BJ (cell line): ENCODE measurements around the gene CD207. TPM values are rescaled to one million over a fixed set of nuclear protein-coding genes. Genes with fewer than 3 reads are reported as not detected.

Experiments
- CTCF ChIA-PET: fragments of 350-600 bp; formaldehyde crosslinking; extraction: SDS; loops from one replicate; lab custom pipeline; 2021; ENCODE audit warnings: antibody characterized with exemption, inconsistent platforms; lab: Yijun Ruan, JAX
- POLR2A ChIA-PET: fragments of 300-600 bp; sonication (Branson Sonifier 250); formaldehyde crosslinking; extraction: SDS; loops from one replicate; lab custom pipeline; 2021; ENCODE audit warnings: antibody characterized with exemption; lab: Charles Lee
- DNase-seq: peaks from one replicate; pipeline ENCODE4 v3.0.0-alpha.2; 2011; ENCODE audit warnings: low read depth
- H3K27me3 ChIP-seq: 2 replicates; pipeline ENCODE4 v1.6.0; 2011; ENCODE audit warnings: low read length; ENCODE audit not compliant: control insufficient read depth, insufficient read depth
- H3K36me3 ChIP-seq: 2 replicates; pipeline ENCODE4 v1.5.1; 2011; ENCODE audit warnings: low read length; ENCODE audit not compliant: control insufficient read depth, insufficient read depth
- H3K4me3 ChIP-seq: 2 replicates; pipeline ENCODE4 v1.5.1; 2011; ENCODE audit warnings: low read depth, mild to moderate bottlenecking, control low read depth, low read length
- polyA plus RNA-seq: library from polyadenylated mRNA; depleted of rRNA; stranded (reverse); fragments of >200 nt; gene quantifications from 2 replicates; pipeline ENCODE4 v1.2.3, GENCODE V29; 2011; rRNA removed
- small RNA-seq: library from RNA; depleted of rRNA; stranded (forward); fragments of <200 nt; gene quantifications from one replicate; pipeline ENCODE3, GENCODE V24; 2012; ENCODE audit warnings: low replicate concordance, low read depth; ENCODE audit not compliant: insufficient read length
- TF ChIP-seq, protein P1 (sequence below): IDR thresholded peaks from 2 replicates; pipeline ENCODE4 v1.5.1; 2011; ENCODE audit warnings: low read depth, mild to moderate bottlenecking, control low read depth, inconsistent platforms, low read length, moderate library complexity; ENCODE audit not compliant: insufficient read depth

Gene CD207
- polyA plus RNA-seq, 1 experiment, result not detected

DNA sequence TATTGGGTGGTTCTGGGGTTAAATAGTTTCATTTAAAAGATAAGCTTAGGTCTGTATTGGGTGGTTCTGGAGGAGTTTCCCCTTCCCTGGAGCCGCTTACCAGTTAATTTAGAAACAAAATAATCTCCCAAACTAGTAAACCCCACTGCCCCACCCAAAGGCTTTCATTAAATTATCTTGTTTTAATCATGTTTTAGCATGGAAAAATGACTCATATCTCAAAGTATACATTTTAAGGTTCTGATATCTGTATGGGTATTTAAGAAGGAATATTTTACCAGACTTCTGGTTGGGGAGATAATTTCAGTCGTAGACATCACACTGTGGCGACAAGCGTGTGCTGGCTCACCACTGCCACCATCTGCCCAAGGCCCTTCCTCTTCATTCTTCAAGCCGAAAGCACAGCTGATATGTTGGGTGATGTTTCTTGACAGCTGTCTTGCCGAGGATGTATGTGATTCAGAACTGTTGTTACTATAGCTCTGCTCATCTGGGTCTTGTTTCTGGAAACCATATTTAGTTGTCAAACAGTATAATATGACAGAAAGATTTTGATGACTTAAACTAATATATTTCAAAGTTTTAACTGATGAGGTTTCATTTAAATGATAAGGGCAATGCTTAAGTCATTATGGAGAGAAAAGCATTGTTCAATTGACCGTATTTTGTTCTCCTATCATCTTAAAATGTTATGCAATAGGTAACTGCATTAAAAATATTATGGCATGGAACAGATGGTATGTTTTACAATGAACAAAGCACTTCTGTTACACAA lies 50.3 kb downstream of the CD207 start:
- TF ChIP-seq, protein P1, sequence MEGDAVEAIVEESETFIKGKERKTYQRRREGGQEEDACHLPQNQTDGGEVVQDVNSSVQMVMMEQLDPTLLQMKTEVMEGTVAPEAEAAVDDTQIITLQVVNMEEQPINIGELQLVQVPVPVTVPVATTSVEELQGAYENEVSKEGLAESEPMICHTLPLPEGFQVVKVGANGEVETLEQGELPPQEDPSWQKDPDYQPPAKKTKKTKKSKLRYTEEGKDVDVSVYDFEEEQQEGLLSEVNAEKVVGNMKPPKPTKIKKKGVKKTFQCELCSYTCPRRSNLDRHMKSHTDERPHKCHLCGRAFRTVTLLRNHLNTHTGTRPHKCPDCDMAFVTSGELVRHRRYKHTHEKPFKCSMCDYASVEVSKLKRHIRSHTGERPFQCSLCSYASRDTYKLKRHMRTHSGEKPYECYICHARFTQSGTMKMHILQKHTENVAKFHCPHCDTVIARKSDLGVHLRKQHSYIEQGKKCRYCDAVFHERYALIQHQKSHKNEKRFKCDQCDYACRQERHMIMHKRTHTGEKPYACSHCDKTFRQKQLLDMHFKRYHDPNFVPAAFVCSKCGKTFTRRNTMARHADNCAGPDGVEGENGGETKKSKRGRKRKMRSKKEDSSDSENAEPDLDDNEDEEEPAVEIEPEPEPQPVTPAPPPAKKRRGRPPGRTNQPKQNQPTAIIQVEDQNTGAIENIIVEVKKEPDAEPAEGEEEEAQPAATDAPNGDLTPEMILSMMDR, result peak; percentile 48
- no peak overlapping the region for H3K4me3 ChIP-seq
- H3K36me3 ChIP-seq, result no peaks in the 10 kb centered on the region
- ChIA-PET POLR2A (no interaction called here), CTCF (interaction anchor here (0.6 to 2.5 kb wide), 6 partner anchors 11 to 140 kb away, joined by 3 to 9 read pairs (median 4); partner anchors contain the start of gene ADD2)
- no peak for DNase-seq
- peaks cover 15% of the 10 kb centered on the region for H3K27me3 ChIP-seq

DNA sequence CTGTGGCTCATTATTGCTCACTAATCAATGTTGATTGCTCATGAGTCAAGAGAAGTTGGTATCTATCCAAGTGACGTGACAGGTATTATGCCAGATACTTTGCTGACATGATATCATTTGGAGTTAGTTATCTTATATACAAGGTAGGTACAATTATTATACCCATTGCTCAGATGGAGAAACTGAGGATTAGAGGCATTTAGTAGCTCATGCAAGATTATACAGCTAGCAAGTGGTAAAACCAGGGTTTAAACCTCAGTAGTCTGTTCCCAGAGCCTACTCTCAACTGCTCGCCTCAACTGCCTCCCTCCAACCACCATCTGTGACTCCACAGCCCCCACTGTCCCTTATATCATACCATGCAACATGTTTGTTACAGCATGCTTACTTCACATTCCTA lies 51.3 kb downstream of the CD207 start:
- DNase-seq, result no peak
- CTCF ChIA-PET, result interaction anchor here (0.8 to 2.5 kb wide), 3 partner anchors 15 to 137 kb away, joined by 5 to 9 read pairs (median 7); partner anchors contain the start of gene ADD2
- peaks cover 6% of the 10 kb centered on the region for H3K27me3 ChIP-seq
- POLR2A ChIA-PET, result no interaction called here
- TF ChIP-seq, protein P1, result no peak
- H3K4me3 ChIP-seq, result no peak overlapping the region
- H3K36me3 ChIP-seq, result no peaks in the 10 kb centered on the region

Small RNA genes within 50 kb of the gene (small RNA-seq; reads per million reads assigned to genes)
- not detected for gene HMGN2P21

Other genes with a start within 250 kb of the CD207 start
- not detected in 2 replicates for gene ADD2, start 67.6 kb downstream of the CD207 start, polyA plus RNA-seq
- gene FIGLA, start 45.2 kb downstream of the CD207 start, polyA plus RNA-seq, result not detected in 2 replicates
- not detected in 2 replicates for gene CLEC4F, start 15.2 kb downstream of the CD207 start, polyA plus RNA-seq
- gene VAX2, start 64.8 kb upstream of the CD207 start, polyA plus RNA-seq, result 0.72 and 0.94 TPM in 2 replicates
- gene ATP6V1B1, start 100.1 kb upstream of the CD207 start, polyA plus RNA-seq, result 0.85 and 1.3 TPM in 2 replicates
- 0.36 and 0.43 TPM in 2 replicates for gene ANKRD53, start 142.8 kb upstream of the CD207 start, polyA plus RNA-seq
- gene TEX261, start 159.1 kb upstream of the CD207 start, polyA plus RNA-seq, result 83.2 and 101 TPM in 2 replicates
- 99.7 and 118 TPM in 2 replicates for gene NAGK, start 232.8 kb upstream of the CD207 start, polyA plus RNA-seq